ENCODE measurements around the gene KPNA3.

DNA sequence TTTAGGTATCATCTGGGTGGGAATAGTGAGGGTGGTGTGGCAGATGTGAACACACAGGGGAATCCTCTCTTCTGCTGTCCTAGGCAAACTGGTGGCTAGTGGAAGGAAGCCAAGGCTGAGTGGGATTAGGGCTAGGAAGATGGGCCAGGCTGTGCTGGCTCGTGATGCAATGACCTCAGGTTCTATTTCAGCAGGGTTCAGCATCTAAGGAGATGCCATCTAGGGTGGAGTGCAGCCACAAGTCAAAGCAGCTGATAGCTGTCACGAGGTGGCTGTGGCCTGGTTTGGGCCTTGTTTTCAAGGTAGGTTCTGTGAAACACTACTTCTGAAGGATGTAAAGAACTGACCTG, 142.5 kb downstream of the KPNA3 start:
- no peak for TF ChIP-seq POLR2AphosphoS5 (IDR thresholded peaks at IDR 0.05; ENCODE audit: low read depth)
- no peak for TF ChIP-seq EZH2phosphoT487 (IDR thresholded peaks at IDR 0.05; ENCODE audit: unreplicated experiment)
- TF ChIP-seq, protein P1, sequence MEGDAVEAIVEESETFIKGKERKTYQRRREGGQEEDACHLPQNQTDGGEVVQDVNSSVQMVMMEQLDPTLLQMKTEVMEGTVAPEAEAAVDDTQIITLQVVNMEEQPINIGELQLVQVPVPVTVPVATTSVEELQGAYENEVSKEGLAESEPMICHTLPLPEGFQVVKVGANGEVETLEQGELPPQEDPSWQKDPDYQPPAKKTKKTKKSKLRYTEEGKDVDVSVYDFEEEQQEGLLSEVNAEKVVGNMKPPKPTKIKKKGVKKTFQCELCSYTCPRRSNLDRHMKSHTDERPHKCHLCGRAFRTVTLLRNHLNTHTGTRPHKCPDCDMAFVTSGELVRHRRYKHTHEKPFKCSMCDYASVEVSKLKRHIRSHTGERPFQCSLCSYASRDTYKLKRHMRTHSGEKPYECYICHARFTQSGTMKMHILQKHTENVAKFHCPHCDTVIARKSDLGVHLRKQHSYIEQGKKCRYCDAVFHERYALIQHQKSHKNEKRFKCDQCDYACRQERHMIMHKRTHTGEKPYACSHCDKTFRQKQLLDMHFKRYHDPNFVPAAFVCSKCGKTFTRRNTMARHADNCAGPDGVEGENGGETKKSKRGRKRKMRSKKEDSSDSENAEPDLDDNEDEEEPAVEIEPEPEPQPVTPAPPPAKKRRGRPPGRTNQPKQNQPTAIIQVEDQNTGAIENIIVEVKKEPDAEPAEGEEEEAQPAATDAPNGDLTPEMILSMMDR (conservative IDR thresholded peaks at IDR 0.05; ENCODE audit: low read depth in 2 of 2), result no peak

Measured in GM23338 (cell line).